NCI-H226 (cell line): ENCODE measurements around the gene LAMC1.

ENCODE experiments used
- DNase-seq: peaks from one replicate; pipeline ENCODE4 v3.0.0-alpha.2; 2015

The LAMC1 gene

DNA sequence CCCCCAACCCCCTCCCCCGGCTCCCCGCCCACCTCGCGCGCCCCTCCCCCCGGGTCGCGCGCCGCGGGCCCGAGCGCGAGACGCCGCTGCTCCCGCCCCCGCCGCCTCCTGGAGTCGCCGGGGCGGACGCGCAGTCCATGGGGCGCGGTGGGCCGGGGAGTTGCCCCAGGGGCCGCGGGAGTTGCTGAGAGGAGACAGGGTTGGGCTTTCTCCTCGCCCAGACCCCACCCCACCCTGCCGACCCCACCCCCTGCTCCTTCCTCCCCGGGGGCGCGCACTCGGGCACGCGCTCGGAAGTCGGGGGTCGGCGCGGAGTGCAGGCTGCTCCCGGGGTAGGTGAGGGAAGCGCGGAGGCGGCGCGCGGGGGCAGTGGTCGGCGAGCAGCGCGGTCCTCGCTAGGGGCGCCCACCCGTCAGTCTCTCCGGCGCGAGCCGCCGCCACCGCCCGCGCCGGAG, at the start of gene LAMC1:
Gene LAMC1, plus strand, starts transcription at position 275 of the 455 bp plus-strand sequence. CDS start 297 bp downstream, outside the sequence.
- DNase-seq = peak; percentile 95

DNA sequence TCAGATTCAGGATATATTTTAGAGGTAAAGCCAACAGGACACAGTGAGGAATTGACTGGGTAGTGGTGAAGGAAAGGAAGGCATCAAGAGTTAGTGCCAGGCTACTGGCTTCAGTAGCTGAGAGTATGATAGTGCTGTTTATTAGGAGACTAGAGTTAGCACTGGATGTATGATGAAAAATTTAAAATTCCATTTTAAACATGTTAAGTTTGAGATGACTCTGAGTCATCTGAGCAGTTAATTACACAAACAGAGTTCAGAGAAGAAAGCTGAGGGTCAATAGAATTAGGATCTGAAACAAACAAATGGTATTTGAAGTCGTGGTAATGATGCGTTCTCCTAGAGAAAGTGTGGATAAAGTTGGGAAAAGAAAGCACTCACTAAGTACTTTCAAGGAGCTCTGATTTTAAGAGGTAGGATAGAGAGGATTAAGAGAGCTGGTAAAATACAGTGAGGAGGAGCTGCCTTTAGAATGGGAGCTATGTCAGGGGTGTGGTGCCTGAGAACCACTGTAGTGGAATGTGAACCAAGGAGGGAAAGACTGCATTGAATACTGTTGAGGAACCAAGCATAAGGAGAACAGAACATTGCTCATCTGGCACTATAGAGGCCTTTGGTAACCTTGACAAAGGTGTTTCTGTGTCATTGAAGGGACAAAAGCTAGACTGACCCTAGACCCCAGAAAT, 48.6 kb upstream of the LAMC1 start:
- peak; percentile 50 for DNase-seq

DNA sequence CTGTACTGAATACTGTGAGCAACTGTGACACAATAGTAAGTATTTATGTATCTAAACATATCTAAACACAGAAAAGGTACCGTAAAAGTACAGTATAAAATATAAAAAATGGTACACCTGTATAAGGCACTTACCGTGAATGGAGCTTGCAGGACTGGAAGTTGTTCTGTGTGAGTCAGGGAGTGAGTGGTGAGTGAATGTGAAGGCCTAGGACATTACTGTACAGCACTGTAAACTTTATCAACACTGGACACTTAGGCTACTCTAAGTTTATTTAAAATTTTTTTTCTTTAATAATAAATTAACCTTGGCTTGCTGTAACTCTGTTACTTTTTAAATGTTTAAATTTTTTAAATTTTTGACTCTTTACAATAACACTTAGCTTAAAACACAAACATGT, 45.7 kb upstream of the LAMC1 start:
- peak; percentile 42 for DNase-seq

DNA sequence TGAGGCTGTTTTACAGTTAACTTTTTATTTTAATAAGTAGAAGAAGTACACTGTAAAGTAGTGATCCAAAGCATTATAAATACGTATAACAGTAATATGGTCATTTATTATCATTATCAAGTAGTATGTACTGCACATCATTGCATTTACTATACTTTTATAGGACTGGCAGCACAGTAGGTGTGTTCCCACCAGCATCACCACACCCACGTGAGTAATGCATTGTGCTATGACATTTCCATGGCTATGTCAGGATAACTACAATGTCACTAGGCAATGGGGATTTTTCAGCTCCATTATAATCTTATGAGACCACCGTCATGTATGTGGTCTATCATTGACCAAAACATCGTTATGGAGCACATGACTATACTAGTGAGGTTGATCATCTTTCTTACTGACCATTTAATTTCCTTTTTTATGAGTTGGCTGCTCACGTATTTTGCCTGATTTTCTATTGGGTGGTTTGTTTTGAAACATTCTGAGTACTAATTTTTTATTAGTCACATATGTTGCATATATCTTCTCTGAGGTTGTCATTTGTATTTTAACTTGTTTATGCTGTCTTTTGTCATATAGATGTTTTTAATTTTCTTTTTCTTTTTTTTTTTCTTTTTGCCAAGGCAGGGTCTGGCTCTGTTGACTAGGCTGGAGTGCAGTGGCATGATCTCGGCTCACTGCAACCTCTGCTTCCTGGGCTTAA, 44.9 kb upstream of the LAMC1 start:
- DNase-seq = no peak

DNA sequence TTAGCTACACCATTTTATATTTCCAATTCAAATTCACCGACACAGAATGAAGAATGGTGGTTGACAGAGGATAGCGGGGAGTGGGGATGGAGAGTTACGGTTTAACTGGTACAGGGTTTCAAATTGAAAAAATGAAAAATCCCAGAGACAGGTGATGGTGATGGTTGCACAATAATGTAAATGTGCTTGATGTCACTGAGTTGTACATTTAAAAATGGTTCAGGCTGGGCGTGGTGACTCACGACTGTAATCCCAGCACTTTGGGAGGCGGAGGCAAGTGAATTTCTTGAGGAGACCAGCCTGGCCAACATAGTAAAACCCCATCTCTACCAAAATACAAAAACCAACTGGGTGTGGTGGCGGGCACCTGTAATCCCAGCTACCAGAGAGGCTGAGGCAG, 39.1 kb upstream of the LAMC1 start:
- no peak for DNase-seq

DNA sequence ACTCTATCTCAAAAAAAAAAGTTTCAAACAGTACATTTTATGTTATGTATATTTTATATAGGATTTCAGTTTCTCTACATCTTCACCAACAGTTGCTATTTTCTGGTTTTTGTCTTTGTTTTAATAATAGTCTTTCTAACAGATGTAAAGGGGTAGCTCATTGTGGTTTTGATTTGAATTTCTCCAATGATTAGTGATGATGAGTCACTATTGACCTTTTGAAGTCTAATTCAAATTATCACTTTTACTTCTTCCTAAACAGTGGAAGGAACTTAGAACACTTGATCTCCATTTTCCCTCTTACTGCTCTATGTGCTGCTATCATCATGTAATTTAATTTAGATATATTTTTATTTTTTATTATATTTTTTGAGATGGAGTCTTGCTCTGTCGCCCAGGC, 38.6 kb upstream of the LAMC1 start:
- DNase-seq = no peak

DNA sequence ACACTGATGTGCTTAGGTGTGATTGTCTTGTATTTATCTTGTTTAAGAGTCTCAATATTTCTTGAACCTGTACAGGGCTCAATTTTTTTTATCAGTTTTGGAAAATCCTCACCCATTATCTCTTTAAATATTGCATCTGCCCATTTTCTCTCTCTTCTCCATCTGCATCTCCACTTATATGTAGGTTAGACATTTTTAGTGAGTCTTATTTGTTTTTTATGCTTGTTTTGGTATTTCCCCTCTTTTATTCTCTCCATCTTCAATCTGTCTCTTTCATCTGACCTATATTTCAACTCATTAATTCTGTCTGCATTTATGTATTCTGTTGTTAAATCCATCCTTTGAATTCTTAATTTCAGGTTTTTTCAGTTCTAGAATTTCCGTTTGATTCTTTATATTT, 37.3 kb upstream of the LAMC1 start:
- DNase-seq = no peak

DNA sequence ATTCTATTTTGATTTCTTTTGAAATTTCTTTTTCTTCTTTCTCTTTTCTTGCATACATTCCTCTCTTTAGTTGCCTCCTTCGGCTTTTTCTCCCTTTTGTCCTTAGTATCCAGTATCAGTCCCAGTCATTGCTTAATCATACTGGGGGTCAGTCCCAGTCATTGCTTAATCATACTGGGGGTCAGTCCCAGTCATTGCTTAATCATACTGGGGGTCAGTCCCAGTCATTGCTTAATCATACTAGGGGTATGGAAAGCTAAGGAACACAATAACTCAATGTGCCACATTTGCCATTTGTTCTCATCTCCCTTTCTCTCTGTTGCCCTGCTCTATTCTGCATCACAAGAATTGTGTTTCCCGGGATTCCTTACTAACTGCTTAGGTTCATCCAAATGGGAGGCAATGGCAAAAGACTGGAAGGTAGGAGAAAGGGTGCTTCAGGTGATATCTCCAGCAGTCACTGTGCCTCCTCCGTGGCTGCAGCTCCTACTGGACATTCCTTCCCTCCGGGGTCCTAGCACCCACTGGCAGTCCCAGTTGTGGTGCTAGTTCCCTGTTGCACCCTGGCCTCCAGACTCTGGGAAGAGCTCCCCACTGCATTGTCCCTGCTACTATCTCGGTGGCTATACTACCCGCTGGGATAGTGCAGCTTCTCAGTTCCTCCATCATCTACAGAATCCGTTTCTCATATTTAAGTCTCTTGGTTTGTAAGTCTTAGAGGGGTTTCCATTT, 32.6 kb upstream of the LAMC1 start:
- peak; percentile 16 for DNase-seq

DNA sequence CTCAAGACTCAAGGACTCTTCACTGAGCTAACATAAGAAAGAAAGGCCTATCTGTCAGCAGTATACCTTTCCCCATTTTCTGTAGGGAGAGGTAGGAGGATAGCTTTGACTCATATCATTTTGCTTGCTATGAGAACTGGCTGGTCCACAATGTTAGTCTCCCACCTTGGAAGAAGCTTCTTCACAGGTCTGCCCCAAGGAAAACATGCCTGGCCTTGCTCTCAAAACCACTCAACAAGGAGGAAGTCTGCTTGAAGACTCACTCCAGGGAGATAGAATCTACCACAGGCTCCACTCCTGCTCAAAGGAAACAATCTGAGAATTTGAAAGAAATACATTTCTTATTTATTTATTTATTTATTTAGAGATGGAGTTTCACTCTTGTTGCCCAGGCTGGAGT, 29.5 kb upstream of the LAMC1 start:
- DNase-seq = no peak

DNA sequence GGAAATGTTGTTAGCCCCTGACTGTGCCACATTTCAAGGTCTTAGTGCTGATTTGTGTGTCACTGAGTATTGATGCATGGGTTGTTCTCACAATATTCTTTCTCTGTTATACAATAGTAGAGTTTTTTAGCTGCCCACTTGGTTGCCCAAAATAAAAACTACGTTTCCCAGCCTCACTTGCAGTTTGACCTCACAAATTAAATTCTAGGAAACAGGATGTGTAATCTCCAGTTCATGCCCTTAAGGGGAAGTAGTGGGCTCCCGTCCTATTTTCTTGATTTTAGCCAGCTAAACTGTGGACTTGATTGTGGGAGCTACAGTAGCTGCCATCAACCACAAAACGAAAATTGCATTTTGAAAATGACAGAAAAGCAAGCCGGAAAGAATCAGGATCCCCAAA, 27.3 kb upstream of the LAMC1 start:
- no peak for DNase-seq

DNA sequence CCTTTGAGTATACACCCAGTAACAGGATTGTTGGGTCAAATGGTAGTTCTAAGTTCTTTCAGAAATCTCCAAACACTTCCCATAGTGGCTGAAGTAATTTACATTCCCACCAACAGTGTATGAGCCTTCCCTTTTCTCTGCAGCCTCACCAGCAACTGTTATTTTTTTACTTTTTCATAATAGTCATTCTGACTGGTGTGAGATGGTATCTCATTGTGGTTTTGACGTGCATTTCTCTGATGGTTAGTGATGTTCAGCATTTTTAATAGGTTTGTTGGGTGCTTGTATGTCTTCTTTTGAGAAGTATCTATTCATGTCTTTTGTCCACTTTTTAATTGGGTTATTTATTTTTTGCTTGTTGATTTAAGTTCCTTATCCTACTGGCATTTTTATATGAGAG, 26.4 kb upstream of the LAMC1 start:
- DNase-seq = no peak

DNA sequence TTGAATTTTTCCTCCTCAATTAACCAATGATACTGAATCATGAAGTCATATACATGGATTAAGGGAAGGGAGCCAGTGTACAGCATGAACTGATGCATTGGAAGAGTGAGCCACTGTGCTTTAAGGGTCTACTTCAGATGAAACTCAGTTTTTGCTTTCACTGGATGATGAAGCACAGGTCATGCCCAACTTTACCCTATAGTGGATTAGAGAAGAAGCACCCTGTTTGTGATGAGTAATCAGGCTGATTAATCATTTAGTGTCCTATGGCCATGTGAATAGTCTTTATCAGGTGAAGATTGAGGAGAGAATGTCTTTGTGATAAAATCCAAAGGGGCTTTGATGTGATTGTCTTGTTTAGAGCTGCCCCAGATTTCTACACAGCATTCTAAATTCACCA, 24.7 kb upstream of the LAMC1 start:
- no peak for DNase-seq

DNA sequence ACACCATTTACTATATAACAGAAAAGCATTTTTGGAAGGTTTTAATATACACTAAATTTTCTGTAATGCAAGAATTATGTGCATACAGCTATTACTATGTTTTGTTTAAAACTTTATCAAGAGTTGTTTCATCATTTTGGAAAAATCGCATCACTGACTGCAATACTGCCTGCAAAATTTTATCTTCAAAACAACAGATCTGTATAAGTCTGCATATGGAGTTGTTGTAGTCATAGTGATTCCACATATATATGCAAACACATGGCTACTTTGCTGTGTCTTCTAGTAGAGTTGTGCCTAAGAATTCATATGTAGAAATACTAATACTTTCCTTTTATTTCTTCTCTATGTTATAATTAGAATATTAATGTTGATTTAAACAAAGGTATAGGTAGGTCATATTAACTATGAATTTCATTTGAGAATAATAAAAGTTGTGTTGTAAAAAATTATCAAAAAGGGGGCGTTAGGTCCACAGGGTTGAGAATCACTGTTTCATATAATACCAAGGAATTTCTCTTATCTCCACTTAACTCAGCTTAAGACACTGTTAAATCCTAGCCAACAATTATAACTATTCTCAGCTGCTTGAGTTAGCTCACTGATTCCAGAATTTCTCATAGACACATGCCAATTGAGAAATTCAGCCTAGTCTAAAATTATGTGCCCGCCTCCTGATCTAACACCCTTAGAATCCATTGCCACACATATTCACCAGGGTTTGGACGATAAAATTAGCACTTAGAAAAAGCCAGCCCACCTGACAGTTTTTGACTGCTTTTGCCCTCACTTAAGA, 22.9 kb upstream of the LAMC1 start:
- peak; percentile 37 for DNase-seq

DNA sequence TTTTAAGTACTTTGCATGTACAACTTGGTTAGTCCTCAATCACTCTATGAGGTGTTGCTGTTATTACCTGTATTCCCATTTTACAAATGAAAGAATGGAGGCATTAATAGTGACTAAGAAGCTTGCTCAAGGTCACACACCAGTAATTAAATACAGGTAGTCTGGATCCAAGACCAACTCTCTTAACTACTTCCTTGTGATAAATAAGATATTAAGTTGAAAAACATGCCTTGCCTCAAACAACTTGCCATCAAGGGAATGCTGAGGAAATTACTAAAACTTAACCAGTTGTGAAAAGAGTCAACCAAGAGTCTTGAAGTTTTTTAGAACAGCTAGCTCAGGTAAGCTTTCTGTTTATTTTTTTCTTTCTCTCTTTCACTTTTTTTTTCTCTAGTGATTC, 21.0 kb upstream of the LAMC1 start:
- DNase-seq = no peak

DNA sequence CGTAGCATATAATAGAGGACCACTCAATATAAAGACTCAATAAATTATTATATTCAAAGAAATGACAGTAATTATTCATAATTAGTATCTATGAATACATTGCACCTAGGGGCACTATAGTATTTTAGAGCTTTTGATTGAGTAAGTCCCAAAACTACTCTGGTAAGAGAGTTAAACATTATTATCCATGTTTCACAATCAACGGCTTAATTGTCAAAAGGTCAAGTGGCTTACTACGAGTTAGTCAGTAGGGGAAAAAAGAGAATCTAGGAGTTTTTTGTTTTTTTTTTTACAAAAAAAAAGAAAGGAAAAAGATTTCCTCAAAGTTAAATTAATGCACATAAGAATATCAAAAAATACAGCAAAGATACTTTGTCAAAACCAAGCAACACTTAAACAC, 20.4 kb upstream of the LAMC1 start:
- no peak for DNase-seq

DNA sequence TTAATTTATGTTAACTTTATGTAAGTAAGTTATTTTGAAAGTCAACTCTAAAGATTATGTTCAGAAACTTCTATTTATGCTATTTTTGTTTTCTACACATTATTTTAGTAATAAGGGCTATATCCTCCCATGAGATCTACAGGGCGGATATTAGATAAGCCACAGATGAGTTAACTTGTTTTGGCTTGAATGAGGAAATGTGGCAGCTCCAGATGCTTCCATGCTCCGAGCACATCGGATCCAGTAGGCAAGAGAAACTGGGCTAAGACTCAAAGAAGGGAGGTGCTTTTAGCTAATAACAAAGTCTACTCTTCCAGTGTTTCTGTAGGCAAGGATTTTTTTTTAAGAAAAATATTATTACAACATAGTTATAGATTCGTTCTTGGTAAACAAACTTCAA, 20.0 kb upstream of the LAMC1 start:
- DNase-seq = no peak

DNA sequence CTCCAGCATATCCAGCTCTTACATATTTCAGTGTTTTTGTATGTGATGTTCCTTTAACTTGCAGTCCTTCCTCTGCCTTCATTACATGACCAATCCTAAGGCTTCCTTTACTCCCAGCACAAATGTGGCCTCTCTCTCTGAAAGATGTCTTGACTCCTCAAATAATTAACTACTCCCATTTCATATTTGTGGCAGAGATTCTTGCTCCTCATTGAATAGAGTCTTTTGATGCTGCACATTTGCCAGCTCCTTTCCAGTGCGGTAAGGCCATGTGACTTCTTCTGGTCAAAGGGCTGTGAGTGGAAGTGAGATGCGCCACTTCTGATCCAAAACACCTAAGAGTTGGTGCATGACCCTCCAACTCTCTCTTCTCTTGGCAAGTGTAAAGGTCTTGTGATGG, 19.1 kb upstream of the LAMC1 start:
- no peak for DNase-seq

DNA sequence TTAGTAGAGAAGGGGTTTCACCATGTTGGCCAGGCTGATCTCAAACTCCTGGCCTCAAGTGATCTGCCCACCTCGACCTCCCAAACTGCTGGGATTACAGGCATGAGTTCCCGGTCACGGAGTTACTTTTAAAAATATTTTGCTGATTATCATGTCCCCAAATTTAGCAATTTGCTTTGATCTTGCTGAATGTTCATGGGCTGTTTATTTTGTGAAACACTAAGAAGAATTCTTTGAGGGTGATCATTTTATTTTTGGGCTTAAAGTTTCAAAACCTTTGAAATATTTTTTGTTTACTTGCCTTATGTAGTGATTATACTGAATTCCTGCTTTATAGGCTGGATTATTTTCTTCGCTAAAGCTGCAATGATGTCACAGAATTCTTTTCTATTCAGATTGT, 11.4 kb upstream of the LAMC1 start:
- no peak for DNase-seq

DNA sequence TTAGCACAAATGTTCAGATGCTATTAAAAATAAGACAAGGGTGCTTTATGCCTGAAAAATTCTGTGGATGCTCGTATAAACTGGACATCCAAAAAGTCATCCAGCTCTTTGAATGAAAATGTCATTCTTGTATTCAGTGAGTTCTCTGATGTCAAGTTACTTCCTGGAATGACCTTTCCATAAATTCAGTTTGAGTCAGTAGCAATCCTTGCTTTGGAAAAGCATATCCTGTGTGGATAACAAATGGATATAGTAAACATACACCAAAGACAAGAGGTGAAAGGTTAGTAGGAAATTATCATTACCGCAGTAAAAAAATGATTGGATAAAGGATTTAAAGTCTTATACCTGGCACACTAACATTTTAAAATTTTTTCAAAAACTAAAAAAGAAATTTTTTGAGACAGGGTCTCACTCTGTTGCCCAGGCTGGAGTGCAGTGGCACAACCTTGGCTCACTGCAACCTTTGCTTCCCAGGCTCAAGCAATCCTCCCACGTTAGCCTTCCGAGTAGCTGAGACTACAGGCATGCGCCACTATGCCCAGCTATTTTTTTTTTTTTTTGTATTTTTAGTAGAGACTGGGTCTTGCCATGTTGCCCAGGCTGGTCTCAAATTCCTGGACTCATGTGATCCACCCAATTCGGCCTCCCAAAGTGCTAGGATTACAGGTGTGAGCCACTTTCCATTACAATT, 10.8 kb upstream of the LAMC1 start:
- no peak for DNase-seq

DNA sequence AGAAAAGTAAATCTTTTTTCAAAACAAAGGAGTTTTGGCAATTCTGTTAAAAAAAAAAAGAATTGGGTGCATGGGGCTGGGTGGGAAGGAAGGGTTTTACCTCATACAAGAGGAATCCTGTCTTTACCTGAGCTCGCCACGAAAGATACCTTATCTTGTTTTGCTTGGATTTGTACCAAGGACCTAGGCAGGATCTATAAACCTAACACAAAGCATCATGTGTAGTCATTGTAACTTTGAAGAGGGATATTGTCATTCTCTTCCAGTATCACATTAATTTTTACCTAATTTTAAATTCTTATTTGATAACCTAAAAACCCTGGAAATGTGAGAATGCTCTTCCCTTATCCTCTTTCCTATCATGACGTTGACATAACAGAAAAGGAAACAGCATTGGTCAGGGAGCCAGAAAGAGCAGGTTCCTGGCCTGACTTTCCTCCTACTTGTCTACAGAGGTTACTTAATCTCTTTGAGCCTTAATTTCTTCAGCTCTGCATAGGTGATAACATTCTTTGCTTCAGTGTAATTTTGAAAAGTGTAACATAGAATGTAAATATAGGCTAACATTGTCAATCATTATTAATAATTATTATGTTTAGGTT, 4.0 kb upstream of the LAMC1 start:
- DNase-seq = peak; percentile 68

DNA sequence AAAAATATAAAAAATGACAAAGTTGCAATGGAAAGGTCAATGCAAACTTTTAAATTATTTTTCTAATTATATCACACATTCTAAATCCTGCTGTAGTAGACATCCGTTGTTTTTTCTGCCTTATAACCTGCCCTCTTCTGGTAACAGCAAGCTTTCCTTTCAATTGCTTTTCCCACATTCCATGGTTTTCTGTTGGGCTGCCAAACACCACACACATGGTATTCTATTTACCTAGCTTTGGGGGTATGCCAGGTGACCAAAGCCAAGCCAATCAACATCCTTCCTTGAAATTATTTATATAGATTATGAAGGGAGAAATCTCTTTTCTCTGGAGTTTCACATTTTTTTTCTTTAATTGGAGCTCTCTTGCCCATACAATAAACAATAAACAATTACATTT, 3.4 kb upstream of the LAMC1 start:
- peak; percentile 78 for DNase-seq
